GM11168 (cell line): ENCODE results near the gene IDH3G.

Source experiments
- in situ Hi-C: fragments of 300-500 bp; cut with MboI; formaldehyde crosslinking; loops from one replicate; pipeline ENCODE4 v1.12.0; 2022; ENCODE audit warnings: low sequenced_read_pairs; ENCODE audit not compliant: unreplicated experiment

Gene IDH3G

DNA sequence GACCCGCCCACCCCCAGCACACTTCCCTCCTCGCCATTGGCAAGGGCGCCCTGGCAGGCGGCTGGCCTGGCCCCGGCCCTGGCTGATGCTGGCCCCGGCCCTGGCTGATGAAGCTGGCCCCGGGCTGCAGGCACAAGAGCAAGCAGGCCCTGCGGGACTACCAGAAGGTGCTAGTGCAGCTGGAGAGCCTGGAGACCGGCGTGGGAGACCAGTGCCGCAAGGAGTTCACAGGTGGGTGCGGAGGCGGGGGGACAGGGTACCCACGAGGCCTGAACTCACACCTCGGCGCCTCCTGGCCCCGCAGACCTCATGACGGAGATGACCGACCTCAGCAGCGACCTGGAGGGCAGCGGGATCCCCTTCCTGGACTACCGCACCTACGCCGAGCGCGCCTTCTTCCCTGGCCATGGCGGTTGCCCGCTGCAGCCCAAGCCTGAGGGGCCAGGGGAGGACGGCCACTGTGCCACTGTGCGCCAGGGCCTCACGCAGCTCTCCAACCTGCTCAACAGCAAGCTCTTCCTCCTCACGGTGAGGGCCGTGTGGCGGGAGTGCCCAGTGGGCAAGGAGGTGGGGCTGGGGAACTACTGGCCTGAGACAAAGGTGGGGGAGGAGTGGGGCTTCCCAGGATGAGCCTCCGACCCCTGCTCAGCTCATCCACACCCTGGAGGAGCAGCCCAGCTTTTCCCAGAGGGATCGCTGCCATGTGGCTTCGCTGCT lies 19.4 kb downstream of the IDH3G start:
- in situ Hi-C loops = no loop called here

DNA sequence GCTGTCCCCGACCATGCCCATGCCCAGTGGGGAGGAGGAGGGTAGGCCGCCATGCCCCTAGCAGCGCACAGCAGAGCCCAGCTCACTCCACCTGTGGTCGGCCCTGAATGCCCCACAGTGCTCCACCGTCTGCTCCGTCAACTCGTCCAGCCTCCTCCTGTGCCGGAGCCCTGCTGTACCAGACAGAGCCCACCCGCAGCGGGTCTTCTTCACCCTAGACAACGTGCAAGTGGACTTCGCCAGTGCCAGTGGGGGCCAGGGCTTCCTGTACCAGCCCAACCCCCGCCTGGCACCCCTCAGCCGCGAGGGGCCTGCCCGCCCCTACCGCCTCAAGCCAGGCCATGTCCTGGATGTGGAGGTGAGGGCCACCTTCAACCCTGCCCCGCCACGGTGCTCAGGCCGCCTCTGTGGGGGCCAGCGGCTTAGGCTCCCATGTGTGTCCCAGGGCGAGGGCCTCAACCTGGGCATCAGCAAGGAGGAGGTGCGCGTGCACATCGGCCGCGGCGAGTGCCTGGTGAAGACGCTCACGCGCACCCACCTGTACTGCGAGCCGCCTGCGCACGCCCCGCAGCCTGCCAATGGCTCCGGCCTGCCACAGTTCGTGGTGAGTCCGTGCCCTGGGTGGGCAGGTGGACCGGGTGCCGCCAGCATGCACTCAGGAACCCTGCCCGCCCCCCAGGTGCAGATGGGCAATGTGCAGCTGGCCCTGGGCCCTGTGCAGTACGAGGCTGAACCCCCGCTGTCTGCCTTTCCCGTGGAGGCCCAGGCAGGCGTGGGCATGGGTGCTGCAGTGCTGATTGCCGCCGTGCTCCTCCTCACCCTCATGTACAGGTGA lies 20.2 kb downstream of the IDH3G start:
- in situ Hi-C loops = no loop called here

DNA sequence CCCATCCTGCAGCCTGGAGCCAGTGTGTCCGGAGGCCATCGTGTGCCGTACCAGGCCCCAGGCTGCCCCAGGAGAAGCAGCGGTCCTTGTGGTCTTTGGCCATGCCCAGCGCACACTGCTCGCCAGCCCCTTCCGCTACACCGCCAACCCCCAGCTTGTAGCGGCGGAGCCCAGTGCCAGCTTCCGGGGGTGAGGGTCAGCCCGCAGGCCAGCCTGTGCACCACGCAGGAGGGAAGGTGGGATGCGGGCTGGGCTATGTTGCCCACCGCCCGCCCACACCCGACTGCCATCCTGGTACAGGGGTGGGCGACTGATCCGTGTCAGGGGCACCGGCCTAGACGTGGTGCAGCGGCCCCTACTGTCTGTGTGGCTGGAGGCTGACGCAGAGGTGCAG lies 21.0 kb downstream of the IDH3G start:
- in situ Hi-C loops = no loop called here

DNA sequence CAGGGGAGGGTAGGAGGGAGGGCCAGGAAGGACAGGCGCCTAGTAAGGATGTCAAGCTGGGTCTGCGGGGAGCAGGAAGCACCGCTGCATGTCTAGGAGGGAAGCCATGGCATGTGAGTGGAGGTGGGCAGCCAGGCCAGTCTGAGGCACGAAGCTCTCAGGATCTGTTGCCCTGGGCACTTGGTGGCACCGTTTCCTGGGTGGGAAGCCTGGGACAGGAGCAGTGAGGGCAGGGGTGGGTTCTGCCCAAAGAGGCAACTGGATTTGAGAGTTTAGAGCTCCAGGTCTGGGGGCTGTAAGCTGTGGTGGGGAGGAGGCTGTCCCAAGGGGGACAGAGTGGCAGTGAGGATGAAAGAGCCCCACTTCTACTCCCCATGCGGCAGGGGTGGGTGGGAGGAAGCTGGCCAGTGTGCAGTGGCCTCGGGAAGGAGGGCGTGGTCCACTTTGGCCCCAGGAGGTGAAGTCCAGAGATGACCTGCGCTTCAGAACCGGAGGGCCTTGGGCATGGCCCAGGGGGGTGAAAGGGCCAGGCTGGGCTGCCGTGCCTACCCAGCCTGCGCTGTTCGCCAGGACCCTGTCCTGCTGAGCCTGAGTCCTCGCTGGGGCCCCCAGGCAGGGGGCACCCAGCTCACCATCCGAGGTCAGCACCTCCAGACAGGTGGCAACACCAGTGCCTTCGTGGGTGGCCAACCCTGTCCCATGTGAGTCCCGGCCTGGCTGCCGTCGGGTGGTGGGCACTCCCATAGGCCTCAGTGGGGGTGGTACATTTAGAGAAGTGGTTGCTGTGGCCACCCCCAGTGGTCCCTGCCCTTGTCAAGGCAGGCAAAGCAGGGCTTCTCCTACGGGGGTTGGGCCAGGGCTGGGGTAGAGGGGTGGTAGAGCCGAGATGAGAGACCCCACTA lies 21.6 kb downstream of the IDH3G start:
- in situ Hi-C loops = no loop called here

DNA sequence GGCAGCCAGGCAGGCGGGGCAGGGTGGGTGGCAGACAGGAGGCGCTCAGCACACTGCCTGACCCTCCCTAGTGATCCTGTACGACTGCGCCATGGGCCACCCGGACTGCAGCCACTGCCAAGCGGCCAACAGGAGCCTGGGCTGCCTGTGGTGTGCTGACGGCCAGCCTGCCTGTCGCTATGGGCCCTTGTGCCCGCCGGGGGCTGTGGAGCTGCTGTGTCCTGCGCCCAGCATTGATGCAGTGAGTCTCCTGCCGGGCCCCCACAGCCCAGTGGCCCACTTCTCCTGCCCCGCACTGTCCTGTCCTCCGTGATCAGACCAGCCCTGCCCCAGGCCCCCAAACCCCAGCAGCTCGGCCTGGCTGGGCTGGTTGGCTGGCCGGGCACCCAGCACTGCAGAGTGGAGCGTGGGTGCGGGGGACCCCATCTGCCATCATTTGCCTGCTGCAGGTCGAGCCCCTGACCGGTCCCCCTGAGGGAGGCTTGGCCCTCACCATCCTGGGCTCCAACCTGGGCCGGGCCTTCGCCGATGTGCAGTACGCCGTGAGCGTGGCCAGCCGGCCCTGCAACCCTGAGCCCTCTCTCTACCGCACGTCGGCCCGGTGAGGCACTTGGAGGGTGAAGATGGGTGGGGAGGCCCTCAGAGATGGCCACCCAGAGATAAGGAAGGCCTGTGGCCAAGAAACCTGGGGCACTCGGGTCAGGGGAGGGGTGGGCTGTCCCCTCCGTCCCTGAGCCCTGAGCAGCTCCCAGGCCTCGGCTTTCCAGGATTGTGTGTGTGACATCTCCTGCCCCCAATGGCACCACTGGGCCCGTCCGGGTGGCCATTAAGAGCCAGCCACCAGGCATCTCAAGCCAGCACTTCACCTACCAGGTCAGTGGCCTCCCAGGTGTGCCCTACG lies 22.5 kb downstream of the IDH3G start:
- in situ Hi-C loops = no loop called here

DNA sequence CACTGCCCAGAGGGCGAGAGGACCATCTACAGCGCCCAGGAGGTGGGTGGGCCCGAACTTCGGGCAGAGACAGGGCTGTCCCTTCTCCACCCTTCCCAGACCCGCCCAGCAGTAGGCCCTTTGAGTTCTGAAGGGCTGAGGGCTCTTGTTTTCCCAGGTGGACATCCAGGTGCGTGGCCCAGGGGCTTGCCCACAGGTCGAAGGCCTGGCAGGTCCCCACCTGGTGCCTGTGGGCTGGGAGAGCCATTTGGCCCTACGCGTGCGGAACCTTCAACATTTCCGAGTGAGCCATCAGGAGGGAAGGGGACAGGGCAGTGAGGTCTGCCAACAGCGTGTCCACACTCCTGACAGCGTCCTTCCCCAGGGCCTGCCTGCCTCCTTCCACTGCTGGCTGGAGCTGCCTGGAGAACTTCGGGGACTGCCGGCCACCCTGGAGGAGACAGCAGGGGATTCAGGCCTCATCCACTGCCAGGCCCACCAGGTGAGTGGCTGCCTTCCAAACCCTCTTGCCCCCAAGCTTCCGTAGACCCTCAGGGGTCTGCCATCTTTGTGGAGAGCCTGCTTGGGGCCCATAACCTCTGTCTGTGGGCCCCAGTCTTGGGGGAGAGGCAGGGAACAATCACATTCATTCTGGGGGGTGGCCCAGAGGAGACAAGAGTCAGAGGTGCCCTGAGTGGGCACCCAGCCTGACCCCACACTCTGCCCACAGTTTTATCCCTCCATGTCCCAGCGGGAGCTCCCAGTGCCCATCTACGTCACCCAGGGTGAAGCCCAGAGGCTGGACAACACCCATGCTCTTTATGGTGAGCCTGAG lies 23.4 kb downstream of the IDH3G start:
- in situ Hi-C loops = no loop called here

DNA sequence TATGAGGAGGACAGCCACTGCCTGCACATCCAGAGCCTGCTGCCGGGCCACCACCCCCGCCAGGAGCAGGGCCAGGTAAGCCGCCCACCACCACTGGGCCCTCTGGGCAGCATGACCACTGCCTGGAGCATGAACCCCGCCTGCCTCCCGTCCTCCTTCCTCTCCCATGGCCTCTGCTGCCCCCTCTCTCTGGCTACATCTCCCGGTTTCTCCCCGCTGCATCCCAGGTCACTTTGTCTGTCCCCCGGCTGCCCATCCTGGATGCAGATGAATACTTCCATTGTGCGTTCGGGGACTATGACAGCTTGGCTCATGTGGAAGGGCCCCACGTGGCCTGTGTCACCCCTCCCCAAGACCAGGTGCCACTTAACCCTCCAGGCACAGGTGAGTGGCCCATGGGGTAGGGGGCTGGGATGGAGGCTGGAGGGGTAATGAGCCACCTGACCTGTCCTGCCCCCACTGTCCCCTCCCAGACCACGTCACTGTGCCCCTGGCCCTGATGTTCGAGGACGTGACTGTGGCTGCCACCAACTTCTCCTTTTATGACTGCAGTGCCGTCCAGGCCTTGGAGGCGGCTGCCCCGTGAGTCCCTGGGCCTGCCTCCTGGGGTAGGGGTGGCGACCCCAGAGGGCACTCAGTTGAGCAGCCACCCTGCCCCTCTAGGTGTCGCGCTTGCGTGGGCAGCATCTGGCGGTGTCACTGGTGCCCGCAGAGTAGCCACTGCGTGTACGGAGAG lies 24.1 kb downstream of the IDH3G start:
- in situ Hi-C loops = no loop called here

DNA sequence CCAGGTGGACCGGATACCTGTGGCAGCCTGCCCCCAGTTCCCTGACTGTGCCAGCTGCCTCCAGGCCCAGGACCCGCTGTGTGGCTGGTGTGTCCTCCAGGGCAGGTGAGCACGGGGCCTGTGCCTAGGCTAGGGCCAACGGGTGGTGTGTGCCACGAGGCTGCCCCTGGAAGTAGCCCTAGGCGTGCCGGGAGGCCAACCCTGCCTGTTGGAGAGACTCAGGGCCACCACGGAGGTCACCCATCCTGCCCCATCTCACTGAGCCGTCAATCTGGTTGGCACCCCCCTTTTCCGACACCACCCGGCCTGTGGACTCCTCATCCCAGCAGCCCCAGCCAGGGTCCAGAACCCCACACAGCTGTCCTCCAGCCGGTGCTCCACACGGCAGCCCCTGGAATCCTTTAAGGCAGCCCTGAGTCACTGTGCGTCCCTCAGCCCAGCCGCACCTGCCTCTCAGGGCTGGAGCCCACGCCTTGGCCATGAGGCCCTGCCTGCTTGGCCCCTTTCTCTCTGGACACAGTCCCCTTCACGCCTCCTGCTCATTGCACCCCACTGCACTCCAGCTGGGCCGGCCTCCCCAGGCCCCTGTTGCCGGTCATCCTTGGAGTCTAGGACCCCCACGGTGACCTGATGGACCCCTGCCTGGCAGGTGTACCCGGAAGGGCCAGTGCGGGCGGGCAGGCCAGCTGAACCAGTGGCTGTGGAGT lies 24.9 kb downstream of the IDH3G start:
- in situ Hi-C loops = no loop called here

DNA sequence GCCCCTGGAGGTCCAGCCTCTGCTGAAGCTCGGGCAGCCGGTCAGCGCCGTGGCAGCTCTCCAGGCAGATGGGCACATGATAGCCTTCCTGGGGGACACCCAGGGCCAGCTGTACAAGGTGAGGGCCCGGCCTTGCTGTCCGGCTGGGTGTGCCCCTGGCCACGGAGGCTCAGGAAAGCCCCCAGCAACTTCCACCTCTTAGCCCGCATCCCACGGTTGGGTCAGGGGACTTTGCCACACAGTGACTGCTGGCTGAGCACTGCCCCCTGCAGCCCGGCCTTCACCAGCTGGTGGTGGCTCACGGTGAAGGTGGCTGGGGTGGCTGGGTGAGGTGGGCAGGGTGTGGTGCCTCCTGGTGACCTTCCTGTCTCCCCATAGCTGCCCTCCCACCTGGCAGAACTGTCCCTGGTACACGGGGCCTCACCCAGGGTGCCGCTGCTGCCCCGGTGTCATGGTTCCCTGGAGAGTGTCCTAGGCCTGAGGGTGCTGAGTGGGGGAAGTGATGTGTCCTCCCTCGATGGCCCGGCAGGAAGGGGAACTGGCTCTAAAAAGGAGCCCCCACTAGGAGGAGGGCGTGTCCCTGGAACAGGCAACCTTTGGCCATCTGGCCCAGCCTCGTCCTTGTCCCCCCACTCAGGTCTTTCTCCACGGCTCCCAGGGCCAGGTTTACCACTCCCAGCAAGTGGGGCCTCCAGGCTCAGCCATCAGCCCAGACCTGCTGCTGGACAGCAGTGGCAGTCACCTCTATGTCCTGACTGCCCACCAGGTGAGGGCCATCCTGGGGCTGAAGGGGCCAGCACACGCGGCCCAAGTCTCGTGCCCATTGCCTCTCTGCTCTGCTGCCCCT lies 25.6 kb downstream of the IDH3G start:
- in situ Hi-C loops = no loop called here

DNA sequence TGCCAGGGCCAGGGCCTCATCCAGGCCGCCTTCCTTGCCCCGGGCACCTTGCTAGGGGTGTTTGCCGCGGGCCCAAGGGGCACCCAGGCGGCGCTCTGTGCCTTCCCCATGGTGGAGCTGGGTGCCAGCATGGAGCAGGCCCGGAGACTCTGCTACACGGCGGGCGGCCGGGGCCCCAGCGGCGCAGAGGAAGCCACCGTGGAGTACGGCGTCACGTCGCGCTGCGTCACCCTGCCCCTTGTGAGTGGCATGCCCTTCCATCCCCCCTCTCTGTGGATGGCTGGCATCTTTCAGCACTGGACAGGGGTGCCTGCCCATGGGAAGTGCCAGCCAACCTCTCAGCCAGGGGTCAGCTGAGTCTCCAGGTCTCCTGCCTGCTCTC lies 26.5 kb downstream of the IDH3G start:
- in situ Hi-C loops = no loop called here

DNA sequence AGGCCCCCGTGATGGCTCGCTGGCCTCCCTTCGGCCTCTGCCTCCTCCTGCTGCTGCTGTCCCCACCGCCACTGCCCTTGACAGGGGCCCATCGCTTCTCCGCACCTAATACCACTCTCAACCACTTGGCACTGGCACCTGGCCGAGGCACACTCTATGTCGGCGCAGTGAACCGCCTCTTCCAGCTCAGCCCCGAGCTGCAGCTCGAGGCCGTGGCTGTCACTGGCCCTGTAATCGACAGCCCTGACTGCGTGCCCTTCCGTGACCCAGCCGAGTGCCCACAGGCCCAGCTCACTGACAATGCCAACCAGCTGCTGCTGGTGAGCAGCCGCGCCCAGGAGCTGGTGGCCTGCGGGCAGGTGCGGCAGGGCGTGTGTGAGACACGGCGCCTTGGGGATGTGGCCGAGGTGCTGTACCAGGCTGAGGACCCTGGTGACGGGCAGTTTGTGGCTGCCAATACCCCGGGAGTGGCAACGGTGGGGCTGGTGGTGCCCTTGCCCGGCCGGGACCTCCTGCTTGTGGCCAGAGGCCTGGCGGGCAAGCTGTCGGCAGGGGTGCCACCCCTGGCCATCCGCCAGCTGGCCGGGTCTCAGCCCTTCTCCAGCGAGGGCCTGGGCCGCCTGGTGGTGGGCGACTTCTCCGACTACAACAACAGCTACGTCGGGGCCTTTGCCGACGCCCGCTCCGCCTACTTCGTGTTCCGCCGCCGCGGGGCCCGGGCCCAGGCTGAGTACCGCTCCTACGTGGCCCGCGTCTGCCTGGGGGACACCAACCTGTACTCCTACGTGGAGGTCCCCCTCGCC lies 27.1 kb downstream of the IDH3G start:
- in situ Hi-C loops = no loop called here

DNA sequence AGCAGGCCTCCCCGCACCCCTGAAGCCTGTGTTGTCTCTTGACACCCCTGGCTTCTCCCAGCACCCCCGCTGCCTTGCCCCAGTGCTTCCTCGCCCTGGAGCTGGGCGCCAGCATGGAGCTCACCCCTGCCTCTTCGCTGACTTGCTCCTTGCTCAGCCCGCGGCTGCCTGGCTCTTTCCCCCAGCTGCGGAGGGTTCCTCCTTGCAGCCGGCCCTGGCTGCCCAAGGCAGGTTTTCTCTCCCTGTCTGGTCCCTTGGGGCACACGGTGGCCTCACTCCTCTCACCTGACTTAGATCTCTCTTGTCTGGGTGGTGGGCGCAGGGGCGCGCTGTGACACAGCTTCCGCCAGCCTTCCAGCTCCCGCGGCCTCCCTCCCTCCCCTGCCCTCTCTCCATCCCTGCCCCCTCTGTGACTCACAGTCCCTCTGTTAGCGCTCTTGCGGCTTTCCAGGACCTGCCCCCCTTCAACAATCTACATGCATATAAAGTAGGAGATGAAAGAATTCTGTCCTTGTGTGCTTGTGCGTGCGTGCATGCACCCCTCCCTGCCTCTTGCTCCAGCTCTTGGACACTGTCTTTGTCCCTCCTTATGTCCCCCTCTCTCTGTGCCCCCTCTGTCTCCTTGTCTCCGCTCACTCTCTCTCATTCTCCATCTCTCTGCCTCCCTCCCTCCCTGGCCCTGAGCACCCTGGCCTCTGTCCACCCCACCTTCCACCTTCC lies 27.9 kb downstream of the IDH3G start:
- in situ Hi-C loops = no loop called here

DNA sequence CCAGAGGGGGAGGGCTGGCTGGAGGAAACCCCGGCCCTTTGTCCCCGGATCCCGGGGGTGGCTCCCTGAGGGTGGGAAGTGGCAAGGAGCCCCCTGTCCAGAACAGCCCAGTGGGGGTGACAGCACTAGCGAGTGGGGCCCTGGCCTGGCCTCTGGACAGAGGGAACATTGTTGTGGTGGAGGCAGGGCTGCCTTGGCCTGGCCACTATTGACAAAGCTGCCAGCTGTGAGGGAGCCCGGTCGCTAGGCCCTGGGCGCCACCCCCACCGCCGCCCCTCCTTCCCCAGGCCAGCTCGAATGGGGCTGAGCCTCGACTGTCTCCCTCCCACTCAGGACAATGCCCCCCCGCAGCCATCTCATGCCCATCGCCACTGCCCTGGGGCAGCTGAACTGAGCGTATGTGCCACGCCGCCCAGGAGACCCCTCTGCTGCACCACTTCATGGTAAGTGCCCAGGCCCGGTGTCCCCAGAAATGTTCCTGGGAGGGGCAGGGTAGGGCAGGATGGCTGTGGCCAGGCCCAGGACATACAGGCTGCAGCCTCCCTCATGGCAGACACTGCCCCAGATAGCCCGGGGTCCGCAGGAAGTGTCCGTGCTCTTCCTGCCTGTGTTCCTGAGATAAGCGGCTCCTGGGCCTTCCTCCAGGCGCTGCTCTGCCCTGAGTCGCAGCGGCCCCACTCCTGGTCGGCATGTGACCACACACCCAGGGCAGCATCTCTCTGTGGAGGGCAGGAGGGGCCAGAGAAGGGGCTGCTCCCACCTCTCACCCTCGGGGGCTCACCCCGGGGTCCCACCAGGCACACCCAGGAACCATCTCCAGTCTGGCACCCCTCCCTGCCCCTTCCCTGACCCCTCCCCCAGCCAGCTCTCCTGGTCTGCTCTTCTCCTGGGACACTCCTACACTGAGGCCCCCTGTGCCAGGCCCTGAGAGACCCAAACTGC lies 28.8 kb downstream of the IDH3G start:
- in situ Hi-C loops = no loop called here

DNA sequence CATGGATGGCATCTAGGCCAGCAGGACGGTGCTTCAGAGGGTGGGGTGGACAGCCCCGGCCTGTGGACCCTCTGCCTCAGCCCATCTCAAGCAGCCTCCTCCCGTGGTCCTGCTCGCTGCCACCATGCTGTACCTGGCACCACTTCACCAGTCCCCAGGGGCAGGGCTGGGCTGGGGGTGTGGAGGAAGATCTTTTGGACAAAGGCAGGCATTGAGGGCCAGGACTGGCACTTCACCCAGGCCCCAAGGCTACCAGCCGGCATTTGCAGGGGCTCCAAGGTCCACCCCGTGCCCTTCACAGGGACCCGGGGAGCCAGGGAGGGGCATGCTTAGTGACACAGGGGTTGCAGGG lies 29.4 kb downstream of the IDH3G start:
- in situ Hi-C loops = no loop called here
